HepG2 (cell line): ENCODE data around the gene GPT2. TPM values are rescaled to one million over a fixed set of nuclear protein-coding genes. Genes with fewer than 3 reads are reported as not detected.

Experiments used
- BHLHE40 ChIP-seq: IDR thresholded peaks from 2 replicates; pipeline ENCODE4 v1.6.1; 2011; ENCODE audit warnings: low read length, improper control_type of control experiment
- FOXA1 ChIP-seq, 2 experiments: fragments of 450-650 bp in 1 of 2; sonication (generic) in 1 of 2; formaldehyde crosslinking in 1 of 2; IDR thresholded peaks; 2 replicates each; pipeline versions ENCODE4 v1.4.0 to v1.6.1; 2016 to 2020; ENCODE audit warnings: missing genetic modification reagents in 1 of 2
- NFATC3 ChIP-seq: sonication (generic); formaldehyde crosslinking; IDR thresholded peaks from 2 replicates; pipeline ENCODE4 v1.5.1; 2020; ENCODE audit warnings: mild to moderate bottlenecking, missing genetic modification reagents
- NR1H2 ChIP-seq: sonication (generic); formaldehyde crosslinking; IDR thresholded peaks from 2 replicates; pipeline ENCODE4 v1.8.1; 2022; ENCODE audit warnings: low read depth, missing genetic modification reagents, borderline replicate concordance
- ONECUT2 ChIP-seq: sonication (generic); formaldehyde crosslinking; IDR thresholded peaks from 2 replicates; pipeline ENCODE4 v1.4.0; 2020; ENCODE audit warnings: missing genetic modification reagents
- PAF1 ChIP-seq: IDR thresholded peaks from 2 replicates; pipeline ENCODE4 v1.6.1; 2016; ENCODE audit warnings: missing genetic modification reagents, missing compliant biosample characterization
- PLRG1 ChIP-seq: fragments of 450-650 bp; conservative IDR thresholded peaks from 2 replicates; pipeline ENCODE4 v1.6.1; 2016
- RCOR2 ChIP-seq: IDR thresholded peaks from 2 replicates; pipeline ENCODE4 v1.6.1; 2016; ENCODE audit warnings: missing biosample characterization, missing genetic modification reagents
- TBX3 ChIP-seq: fragments of 450-650 bp; IDR thresholded peaks from 2 replicates; pipeline ENCODE4 v1.6.1; 2017; ENCODE audit warnings: antibody characterized with exemption, mild to moderate bottlenecking, inconsistent platforms, borderline replicate concordance
- ZKSCAN8 ChIP-seq: IDR thresholded peaks from 2 replicates; pipeline ENCODE4 v1.6.1; 2016; ENCODE audit warnings: borderline replicate concordance, missing genetic modification reagents, missing compliant biosample characterization
- ZNF274 ChIP-seq: sonication (generic); formaldehyde crosslinking; IDR thresholded peaks from 2 replicates; pipeline ENCODE4 v1.5.1; 2020; ENCODE audit warnings: mild to moderate bottlenecking, missing genetic modification reagents
- ZNF530 ChIP-seq: sonication (generic); formaldehyde crosslinking; IDR thresholded peaks from 2 replicates; pipeline ENCODE4 v1.5.0; 2020; ENCODE audit warnings: low read depth, mild to moderate bottlenecking, missing genetic modification reagents
- ZNF7 ChIP-seq: IDR thresholded peaks from 2 replicates; pipeline ENCODE4 v1.6.1; 2016; ENCODE audit warnings: missing biosample characterization, missing genetic modification reagents
- ZNF713 ChIP-seq: sonication (generic); formaldehyde crosslinking; IDR thresholded peaks from 2 replicates; pipeline ENCODE4 v1.4.0; 2020; ENCODE audit warnings: mild to moderate bottlenecking, missing genetic modification reagents
- ZNF775 ChIP-seq: sonication (generic); formaldehyde crosslinking; IDR thresholded peaks from 2 replicates; pipeline ENCODE4 v1.4.0; 2020; ENCODE audit warnings: missing genetic modification reagents, mild to moderate bottlenecking, moderate library complexity, borderline replicate concordance
- polyA plus RNA-seq, 8 experiments: library from polyadenylated mRNA; depleted of rRNA in 3 of 8; stranded (reverse) in 7 of 8; unstranded in 1 of 8; fragments of >200 nt; fragmentation: Illumina TruSeq in 4 of 8; extraction: Trizol in 4 of 8; gene quantifications; 2 replicates each; pipeline versions ENCODE4 v1.2.1 to v1.2.3, GENCODE V29; 2011 to 2016; ENCODE audit warnings: low read depth in 4 of 8, missing spikeins in 1 of 8, mixed read lengths in 1 of 8; ENCODE audit not compliant: insufficient read depth in 1 of 8
- total RNA-seq, 5 experiments: library from RNA; depleted of rRNA; stranded (reverse); fragments of >200 nt; fragmentation: Illumina TruSeq; extraction: Trizol; gene quantifications; 2 replicates each; pipeline ENCODE4 v1.2.3, GENCODE V29; 2016; ENCODE audit warnings: low read depth in 1 of 5
- TF ChIP-seq, protein P1 (sequence below): sonication (generic); formaldehyde crosslinking; IDR thresholded peaks from 2 replicates; pipeline ENCODE4 v1.4.0; 2020; ENCODE audit warnings: missing genetic modification reagents, borderline replicate concordance
- TF ChIP-seq, protein P2 (sequence below): sonication (generic); formaldehyde crosslinking; IDR thresholded peaks from 2 replicates; pipeline ENCODE4 v1.4.0; 2020; ENCODE audit warnings: missing genetic modification reagents
- TF ChIP-seq, protein P3 (sequence below): fragments of 450-650 bp; IDR thresholded peaks from 2 replicates; pipeline ENCODE4 v1.6.1; 2017; ENCODE audit warnings: mild to moderate bottlenecking
- TF ChIP-seq, protein P4 (sequence below): sonication (generic); formaldehyde crosslinking; IDR thresholded peaks from 2 replicates; pipeline ENCODE4 v1.4.0; 2020; ENCODE audit warnings: missing genetic modification reagents
- TF ChIP-seq, protein P5 (sequence below): sonication (generic); formaldehyde crosslinking; IDR thresholded peaks from 2 replicates; pipeline ENCODE4 v1.8.1; 2023; ENCODE audit warnings: mild to moderate bottlenecking, missing genetic modification reagents
- TF ChIP-seq, protein P6 (sequence below): sonication (generic); formaldehyde crosslinking; IDR thresholded peaks from 2 replicates; pipeline ENCODE4 v1.4.0; 2020; ENCODE audit warnings: missing genetic modification reagents, borderline replicate concordance

Gene GPT2
- total and polyA plus RNA-seq, 2 of the 13 experiments (the other 11 are each of a cell fraction or from before 2014, with no cell fraction given), result 138 to 267 TPM

DNA sequence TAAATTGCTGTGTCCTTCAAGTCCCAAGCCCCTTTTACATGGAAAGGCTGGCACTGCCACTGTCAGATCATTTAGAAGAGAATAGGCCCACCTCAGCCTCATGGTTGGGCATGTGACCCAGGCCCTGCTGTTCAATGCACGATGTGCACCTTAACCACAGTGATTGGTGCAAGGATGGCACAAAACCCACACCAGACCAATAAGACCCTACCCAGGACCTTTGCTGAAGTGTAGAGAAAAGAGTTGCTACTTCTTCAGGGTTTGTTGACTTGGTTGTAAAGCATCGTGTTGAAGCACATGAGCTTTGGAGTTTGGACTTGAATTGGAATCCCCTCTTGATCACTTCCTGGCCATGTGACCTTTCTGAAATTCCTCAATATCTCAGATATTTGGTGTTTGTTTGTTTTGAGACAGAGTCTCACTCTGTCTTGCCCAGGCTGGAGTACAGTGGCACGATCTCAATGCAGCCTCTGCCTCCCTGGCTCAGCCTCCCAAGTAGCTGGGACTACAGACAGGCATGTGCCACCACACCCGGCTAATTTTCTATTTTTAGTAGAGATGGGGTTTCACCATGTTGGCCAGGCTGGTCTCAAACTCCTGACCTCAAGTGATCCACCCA lies 64.5 kb downstream of the GPT2 start (continued):
- TF ChIP-seq ZNF7, result no peak
- TF ChIP-seq, protein P1, sequence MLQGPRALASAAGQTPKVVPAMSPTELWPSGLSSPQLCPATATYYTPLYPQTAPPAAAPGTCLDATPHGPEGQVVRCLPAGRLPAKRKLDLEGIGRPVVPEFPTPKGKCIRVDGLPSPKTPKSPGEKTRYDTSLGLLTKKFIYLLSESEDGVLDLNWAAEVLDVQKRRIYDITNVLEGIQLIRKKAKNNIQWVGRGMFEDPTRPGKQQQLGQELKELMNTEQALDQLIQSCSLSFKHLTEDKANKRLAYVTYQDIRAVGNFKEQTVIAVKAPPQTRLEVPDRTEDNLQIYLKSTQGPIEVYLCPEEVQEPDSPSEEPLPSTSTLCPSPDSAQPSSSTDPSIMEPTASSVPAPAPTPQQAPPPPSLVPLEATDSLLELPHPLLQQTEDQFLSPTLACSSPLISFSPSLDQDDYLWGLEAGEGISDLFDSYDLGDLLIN (CRISPR knock-in tag), result no peak
- TF ChIP-seq FOXA1 (IDR thresholded peaks at IDR 0.05), result no peak
- TF ChIP-seq FOXA1 (CRISPR knock-in tag; IDR thresholded peaks at IDR 0.05), result peak; percentile 29
- 0 out of 2 replicates have a peak, but pooled peaks have one; percentile 45 for TF ChIP-seq BHLHE40
- TF ChIP-seq RCOR2 (CRISPR knock-in tag), result no peak
- 0 out of 2 replicates have a peak, but pooled peaks have one; percentile 64 for TF ChIP-seq ZNF274 (CRISPR knock-in tag)
- no peak for TF ChIP-seq NFATC3 (CRISPR knock-in tag)
- TF ChIP-seq, protein P2, sequence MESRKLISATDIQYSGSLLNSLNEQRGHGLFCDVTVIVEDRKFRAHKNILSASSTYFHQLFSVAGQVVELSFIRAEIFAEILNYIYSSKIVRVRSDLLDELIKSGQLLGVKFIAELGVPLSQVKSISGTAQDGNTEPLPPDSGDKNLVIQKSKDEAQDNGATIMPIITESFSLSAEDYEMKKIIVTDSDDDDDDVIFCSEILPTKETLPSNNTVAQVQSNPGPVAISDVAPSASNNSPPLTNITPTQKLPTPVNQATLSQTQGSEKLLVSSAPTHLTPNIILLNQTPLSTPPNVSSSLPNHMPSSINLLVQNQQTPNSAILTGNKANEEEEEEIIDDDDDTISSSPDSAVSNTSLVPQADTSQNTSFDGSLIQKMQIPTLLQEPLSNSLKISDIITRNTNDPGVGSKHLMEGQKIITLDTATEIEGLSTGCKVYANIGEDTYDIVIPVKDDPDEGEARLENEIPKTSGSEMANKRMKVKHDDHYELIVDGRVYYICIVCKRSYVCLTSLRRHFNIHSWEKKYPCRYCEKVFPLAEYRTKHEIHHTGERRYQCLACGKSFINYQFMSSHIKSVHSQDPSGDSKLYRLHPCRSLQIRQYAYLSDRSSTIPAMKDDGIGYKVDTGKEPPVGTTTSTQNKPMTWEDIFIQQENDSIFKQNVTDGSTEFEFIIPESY (CRISPR knock-in tag), result 0 out of 2 replicates have a peak, but pooled peaks have one; percentile 8
- TF ChIP-seq, protein P3, sequence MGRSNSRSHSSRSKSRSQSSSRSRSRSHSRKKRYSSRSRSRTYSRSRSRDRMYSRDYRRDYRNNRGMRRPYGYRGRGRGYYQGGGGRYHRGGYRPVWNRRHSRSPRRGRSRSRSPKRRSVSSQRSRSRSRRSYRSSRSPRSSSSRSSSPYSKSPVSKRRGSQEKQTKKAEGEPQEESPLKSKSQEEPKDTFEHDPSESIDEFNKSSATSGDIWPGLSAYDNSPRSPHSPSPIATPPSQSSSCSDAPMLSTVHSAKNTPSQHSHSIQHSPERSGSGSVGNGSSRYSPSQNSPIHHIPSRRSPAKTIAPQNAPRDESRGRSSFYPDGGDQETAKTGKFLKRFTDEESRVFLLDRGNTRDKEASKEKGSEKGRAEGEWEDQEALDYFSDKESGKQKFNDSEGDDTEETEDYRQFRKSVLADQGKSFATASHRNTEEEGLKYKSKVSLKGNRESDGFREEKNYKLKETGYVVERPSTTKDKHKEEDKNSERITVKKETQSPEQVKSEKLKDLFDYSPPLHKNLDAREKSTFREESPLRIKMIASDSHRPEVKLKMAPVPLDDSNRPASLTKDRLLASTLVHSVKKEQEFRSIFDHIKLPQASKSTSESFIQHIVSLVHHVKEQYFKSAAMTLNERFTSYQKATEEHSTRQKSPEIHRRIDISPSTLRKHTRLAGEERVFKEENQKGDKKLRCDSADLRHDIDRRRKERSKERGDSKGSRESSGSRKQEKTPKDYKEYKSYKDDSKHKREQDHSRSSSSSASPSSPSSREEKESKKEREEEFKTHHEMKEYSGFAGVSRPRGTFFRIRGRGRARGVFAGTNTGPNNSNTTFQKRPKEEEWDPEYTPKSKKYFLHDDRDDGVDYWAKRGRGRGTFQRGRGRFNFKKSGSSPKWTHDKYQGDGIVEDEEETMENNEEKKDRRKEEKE, result no peak
- TF ChIP-seq NR1H2 (CRISPR knock-in tag), result peak; percentile 49; the same call in 1 of the 2 replicates
- TF ChIP-seq ZNF775 (CRISPR knock-in tag), result no peak
- TF ChIP-seq, protein P4, sequence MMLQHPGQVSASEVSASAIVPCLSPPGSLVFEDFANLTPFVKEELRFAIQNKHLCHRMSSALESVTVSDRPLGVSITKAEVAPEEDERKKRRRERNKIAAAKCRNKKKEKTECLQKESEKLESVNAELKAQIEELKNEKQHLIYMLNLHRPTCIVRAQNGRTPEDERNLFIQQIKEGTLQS (CRISPR knock-in tag), result no peak
- no peak for TF ChIP-seq PAF1 (CRISPR knock-in tag)
- no peak for TF ChIP-seq ZKSCAN8 (CRISPR knock-in tag)
- TF ChIP-seq, protein P5, sequence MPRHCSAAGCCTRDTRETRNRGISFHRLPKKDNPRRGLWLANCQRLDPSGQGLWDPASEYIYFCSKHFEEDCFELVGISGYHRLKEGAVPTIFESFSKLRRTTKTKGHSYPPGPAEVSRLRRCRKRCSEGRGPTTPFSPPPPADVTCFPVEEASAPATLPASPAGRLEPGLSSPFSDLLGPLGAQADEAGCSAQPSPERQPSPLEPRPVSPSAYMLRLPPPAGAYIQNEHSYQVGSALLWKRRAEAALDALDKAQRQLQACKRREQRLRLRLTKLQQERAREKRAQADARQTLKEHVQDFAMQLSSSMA, result no peak
- no peak for TF ChIP-seq ZNF713 (CRISPR knock-in tag)
- TF ChIP-seq ONECUT2, result no peak
- no peak for TF ChIP-seq ZNF530 (CRISPR knock-in tag)
- TF ChIP-seq TBX3, result no peak
- no peak for TF ChIP-seq PLRG1
- TF ChIP-seq, protein P6, sequence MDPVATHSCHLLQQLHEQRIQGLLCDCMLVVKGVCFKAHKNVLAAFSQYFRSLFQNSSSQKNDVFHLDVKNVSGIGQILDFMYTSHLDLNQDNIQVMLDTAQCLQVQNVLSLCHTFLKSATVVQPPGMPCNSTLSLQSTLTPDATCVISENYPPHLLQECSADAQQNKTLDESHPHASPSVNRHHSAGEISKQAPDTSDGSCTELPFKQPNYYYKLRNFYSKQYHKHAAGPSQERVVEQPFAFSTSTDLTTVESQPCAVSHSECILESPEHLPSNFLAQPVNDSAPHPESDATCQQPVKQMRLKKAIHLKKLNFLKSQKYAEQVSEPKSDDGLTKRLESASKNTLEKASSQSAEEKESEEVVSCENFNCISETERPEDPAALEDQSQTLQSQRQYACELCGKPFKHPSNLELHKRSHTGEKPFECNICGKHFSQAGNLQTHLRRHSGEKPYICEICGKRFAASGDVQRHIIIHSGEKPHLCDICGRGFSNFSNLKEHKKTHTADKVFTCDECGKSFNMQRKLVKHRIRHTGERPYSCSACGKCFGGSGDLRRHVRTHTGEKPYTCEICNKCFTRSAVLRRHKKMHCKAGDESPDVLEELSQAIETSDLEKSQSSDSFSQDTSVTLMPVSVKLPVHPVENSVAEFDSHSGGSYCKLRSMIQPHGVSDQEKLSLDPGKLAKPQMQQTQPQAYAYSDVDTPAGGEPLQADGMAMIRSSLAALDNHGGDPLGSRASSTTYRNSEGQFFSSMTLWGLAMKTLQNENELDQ (CRISPR knock-in tag), result no peak
